GM12878 (cell line): ENCODE measurements around the gene CALML5. TPM values are rescaled to one million over a fixed set of nuclear protein-coding genes. Genes with fewer than 3 reads are reported as not detected.

Experiments
- ETV6 ChIP-seq, 2 experiments: fragments of 450-650 bp in 1 of 2; IDR thresholded peaks in 1 of 2; conservative IDR thresholded peaks in 1 of 2; 2 replicates each; pipeline ENCODE4 v1.6.1; 2014; ENCODE audit warnings: antibody characterized with exemption in 1 of 2, borderline replicate concordance in 1 of 2, low read depth in 1 of 2, mild to moderate bottlenecking in 1 of 2, moderate library complexity in 1 of 2
- HDAC2 ChIP-seq: fragments of 200-600 bp; sonication (generic); IDR thresholded peaks from 2 replicates; pipeline ENCODE4 v1.6.1; 2017
- PAX5 ChIP-seq: IDR thresholded peaks from 2 replicates; pipeline ENCODE4 v1.6.1; 2011; ENCODE audit warnings: low read depth, low read length, borderline replicate concordance
- ZNF384 ChIP-seq: IDR thresholded peaks from 2 replicates; pipeline ENCODE4 v1.6.1; 2012; ENCODE audit warnings: low read depth, mild to moderate bottlenecking, low read length, improper control_type of control experiment, borderline replicate concordance
- ZNF622 ChIP-seq: fragments of 450-650 bp; IDR thresholded peaks from 2 replicates; pipeline ENCODE4 v1.6.1; 2017; ENCODE audit warnings: mild to moderate bottlenecking, inconsistent platforms
- ZSCAN29 ChIP-seq: fragments of 450-650 bp; IDR thresholded peaks from 2 replicates; pipeline ENCODE4 v1.6.1; 2017; ENCODE audit warnings: mild to moderate bottlenecking, moderate library complexity
- polyA plus RNA-seq, 11 experiments: library from polyadenylated mRNA; depleted of rRNA in 4 of 11; unstranded in 6 of 11; stranded (reverse) in 5 of 11; fragments of >200 nt; fragmentation: Nextera tagmentation in 4 of 11; fragmentation: Illumina TruSeq in 1 of 11; extraction: Ambion mirVana in 4 of 11; extraction: Trizol in 1 of 11; gene quantifications; 1 replicate in 1 of 11; 2 replicates in 10 of 11; pipeline versions ENCODE4 v1.2.1 to v1.2.3, GENCODE V29; 2011 to 2016; ENCODE audit warnings: inconsistent platforms in 2 of 11, missing spikeins in 2 of 11, low read depth in 1 of 11
- total RNA-seq, 4 experiments: library from RNA; depleted of rRNA in 3 of 4; stranded (reverse); fragments of >200 nt in 3 of 4; fragmentation: Illumina TruSeq in 1 of 4; extraction: Trizol in 1 of 4; gene quantifications; 2 replicates each; pipeline versions ENCODE4 v1.2.1 to v1.2.3, GENCODE V29; 2013 to 2021
- TF ChIP-seq, protein P1 (sequence below): fragments of 450-650 bp; IDR thresholded peaks from 2 replicates; pipeline ENCODE4 v1.6.1; 2017; ENCODE audit warnings: mild to moderate bottlenecking, moderate library complexity
- TF ChIP-seq, protein P2 (sequence below): fragments of 450-650 bp; IDR thresholded peaks from 2 replicates; pipeline ENCODE4 v1.6.1; 2016; ENCODE audit warnings: mild to moderate bottlenecking, moderate library complexity, borderline replicate concordance
- TF ChIP-seq, protein P3 (sequence below): IDR thresholded peaks from 2 replicates; pipeline ENCODE4 v1.6.1; 2011; ENCODE audit warnings: low read depth, low read length, improper control_type of control experiment, borderline replicate concordance
- TF ChIP-seq, protein P4 (sequence below), 3 experiments: IDR thresholded peaks in 2 of 3; conservative IDR thresholded peaks in 1 of 3; 2 replicates each; pipeline ENCODE4 v1.5.1; 2011; ENCODE audit warnings: low read depth in 3 of 3, low read length in 3 of 3, mild to moderate bottlenecking in 3 of 3, control low read depth in 2 of 3, moderate library complexity in 2 of 3, inconsistent platforms in 1 of 3, mixed read lengths in 1 of 3; ENCODE audit not compliant: control insufficient read depth in 2 of 3, insufficient read depth in 1 of 3; ENCODE audit errors: extremely low read depth in 1 of 3

CALML5 gene
- total and polyA plus RNA-seq, 10 of the 15 experiments (the other 5 are each of a cell fraction or from before 2014, with no cell fraction given), result not detected

DNA sequence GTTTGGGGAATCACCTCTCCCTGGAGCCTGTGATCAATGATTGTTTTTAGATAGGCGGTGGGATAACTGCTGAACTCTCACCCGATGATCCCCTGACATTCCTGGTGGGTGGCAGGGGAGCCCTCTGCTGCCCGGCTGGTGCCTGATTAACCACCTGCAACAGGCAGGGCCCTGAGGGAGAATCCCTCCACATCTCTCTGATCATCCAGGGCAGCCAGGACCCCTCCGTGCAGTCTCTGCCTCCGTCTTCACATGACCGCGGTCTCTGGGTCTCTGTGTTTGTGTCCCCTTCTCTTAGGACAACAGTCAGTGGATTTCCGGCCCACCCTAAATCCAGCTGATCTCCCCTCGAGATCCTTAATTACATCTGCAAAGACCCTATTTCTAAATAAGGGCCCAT, 17.4 kb downstream of the CALML5 start (continued):
- TF ChIP-seq, protein P1, sequence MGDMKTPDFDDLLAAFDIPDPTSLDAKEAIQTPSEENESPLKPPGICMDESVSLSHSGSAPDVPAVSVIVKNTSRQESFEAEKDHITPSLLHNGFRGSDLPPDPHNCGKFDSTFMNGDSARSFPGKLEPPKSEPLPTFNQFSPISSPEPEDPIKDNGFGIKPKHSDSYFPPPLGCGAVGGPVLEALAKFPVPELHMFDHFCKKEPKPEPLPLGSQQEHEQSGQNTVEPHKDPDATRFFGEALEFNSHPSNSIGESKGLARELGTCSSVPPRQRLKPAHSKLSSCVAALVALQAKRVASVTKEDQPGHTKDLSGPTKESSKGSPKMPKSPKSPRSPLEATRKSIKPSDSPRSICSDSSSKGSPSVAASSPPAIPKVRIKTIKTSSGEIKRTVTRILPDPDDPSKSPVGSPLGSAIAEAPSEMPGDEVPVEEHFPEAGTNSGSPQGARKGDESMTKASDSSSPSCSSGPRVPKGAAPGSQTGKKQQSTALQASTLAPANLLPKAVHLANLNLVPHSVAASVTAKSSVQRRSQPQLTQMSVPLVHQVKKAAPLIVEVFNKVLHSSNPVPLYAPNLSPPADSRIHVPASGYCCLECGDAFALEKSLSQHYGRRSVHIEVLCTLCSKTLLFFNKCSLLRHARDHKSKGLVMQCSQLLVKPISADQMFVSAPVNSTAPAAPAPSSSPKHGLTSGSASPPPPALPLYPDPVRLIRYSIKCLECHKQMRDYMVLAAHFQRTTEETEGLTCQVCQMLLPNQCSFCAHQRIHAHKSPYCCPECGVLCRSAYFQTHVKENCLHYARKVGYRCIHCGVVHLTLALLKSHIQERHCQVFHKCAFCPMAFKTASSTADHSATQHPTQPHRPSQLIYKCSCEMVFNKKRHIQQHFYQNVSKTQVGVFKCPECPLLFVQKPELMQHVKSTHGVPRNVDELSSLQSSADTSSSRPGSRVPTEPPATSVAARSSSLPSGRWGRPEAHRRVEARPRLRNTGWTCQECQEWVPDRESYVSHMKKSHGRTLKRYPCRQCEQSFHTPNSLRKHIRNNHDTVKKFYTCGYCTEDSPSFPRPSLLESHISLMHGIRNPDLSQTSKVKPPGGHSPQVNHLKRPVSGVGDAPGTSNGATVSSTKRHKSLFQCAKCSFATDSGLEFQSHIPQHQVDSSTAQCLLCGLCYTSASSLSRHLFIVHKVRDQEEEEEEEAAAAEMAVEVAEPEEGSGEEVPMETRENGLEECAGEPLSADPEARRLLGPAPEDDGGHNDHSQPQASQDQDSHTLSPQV, result no peak
- TF ChIP-seq, protein P2, sequence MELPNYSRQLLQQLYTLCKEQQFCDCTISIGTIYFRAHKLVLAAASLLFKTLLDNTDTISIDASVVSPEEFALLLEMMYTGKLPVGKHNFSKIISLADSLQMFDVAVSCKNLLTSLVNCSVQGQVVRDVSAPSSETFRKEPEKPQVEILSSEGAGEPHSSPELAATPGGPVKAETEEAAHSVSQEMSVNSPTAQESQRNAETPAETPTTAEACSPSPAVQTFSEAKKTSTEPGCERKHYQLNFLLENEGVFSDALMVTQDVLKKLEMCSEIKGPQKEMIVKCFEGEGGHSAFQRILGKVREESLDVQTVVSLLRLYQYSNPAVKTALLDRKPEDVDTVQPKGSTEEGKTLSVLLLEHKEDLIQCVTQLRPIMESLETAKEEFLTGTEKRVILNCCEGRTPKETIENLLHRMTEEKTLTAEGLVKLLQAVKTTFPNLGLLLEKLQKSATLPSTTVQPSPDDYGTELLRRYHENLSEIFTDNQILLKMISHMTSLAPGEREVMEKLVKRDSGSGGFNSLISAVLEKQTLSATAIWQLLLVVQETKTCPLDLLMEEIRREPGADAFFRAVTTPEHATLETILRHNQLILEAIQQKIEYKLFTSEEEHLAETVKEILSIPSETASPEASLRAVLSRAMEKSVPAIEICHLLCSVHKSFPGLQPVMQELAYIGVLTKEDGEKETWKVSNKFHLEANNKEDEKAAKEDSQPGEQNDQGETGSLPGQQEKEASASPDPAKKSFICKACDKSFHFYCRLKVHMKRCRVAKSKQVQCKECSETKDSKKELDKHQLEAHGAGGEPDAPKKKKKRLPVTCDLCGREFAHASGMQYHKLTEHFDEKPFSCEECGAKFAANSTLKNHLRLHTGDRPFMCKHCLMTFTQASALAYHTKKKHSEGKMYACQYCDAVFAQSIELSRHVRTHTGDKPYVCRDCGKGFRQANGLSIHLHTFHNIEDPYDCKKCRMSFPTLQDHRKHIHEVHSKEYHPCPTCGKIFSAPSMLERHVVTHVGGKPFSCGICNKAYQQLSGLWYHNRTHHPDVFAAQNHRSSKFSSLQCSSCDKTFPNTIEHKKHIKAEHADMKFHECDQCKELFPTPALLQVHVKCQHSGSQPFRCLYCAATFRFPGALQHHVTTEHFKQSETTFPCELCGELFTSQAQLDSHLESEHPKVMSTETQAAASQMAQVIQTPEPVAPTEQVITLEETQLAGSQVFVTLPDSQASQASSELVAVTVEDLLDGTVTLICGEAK, result no peak
- TF ChIP-seq ZNF384 (no peak), ZSCAN29 (no peak), HDAC2 (no peak), PAX5 (no peak), ZNF622 (no peak), ETV6 (conservative IDR thresholded peaks at IDR 0.05 in 1 of 2, IDR thresholded peaks at IDR 0.05 in 1 of 2; ENCODE audit: borderline replicate concordance in 1 of 2, low read depth in 1 of 2) (no peak)
- TF ChIP-seq, protein P3, sequence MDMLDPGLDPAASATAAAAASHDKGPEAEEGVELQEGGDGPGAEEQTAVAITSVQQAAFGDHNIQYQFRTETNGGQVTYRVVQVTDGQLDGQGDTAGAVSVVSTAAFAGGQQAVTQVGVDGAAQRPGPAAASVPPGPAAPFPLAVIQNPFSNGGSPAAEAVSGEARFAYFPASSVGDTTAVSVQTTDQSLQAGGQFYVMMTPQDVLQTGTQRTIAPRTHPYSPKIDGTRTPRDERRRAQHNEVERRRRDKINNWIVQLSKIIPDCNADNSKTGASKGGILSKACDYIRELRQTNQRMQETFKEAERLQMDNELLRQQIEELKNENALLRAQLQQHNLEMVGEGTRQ, result no peak
- TF ChIP-seq, protein P4, sequence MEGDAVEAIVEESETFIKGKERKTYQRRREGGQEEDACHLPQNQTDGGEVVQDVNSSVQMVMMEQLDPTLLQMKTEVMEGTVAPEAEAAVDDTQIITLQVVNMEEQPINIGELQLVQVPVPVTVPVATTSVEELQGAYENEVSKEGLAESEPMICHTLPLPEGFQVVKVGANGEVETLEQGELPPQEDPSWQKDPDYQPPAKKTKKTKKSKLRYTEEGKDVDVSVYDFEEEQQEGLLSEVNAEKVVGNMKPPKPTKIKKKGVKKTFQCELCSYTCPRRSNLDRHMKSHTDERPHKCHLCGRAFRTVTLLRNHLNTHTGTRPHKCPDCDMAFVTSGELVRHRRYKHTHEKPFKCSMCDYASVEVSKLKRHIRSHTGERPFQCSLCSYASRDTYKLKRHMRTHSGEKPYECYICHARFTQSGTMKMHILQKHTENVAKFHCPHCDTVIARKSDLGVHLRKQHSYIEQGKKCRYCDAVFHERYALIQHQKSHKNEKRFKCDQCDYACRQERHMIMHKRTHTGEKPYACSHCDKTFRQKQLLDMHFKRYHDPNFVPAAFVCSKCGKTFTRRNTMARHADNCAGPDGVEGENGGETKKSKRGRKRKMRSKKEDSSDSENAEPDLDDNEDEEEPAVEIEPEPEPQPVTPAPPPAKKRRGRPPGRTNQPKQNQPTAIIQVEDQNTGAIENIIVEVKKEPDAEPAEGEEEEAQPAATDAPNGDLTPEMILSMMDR (IDR thresholded peaks at IDR 0.05 in 2 of 3, conservative IDR thresholded peaks at IDR 0.05 in 1 of 3; ENCODE audit: control insufficient read depth in 2 of 3, extremely low read depth in 1 of 3, insufficient read depth in 1 of 3, low read depth in 3 of 3, low read length in 3 of 3), result no peak
